Naive thymus-derived CD8-positive, alpha-beta T cell (primary cell): ENCODE results near the gene PXYLP1. TPM values are rescaled to one million over a fixed set of nuclear protein-coding genes. Genes with fewer than 3 reads are reported as not detected.

Source experiments
- polyA plus RNA-seq, 3 donors: library from polyadenylated mRNA; unstranded; fragments of 300-500 nt; fragmentation: Illumina TruSeq; gene quantifications; one replicate each; pipeline ENCODE4 v1.2.3, GENCODE V29; 2021
- total RNA-seq, 8 experiments: library from RNA in 2 of 8; stranded (reverse) in 2 of 8; gene quantifications; one replicate each; pipeline ENCODE4 v1.2.3 and lab custom pipeline; 2021 to 2026

The PXYLP1 gene
- total and polyA plus RNA-seq, 5 experiments from 2014 or later, result 9.9 to 36.9 (median 18.3) TPM

Other genes with a start within 250 kb of the PXYLP1 start
- gene SPSB4, start 180.5 kb upstream of the PXYLP1 start, total RNA-seq, result not detected
- gene SPSB4, start 180.5 kb upstream of the PXYLP1 start, polyA plus RNA-seq, result not detected
- gene ZBTB38, start 136.7 kb downstream of the PXYLP1 start, total RNA-seq, result 10 to 100 TPM; 48.3 to 49.7 TPM
- gene ZBTB38, start 136.7 kb downstream of the PXYLP1 start, polyA plus RNA-seq, result 100 to 1,000 TPM in 1 of 3 donors, 10 to 100 TPM in 2; 56.5 to 118 (median 60.8) TPM